Type B pancreatic cell (in vitro differentiated cells): ENCODE measurements around the gene ANKRD63. TPM values are rescaled to one million over a fixed set of nuclear protein-coding genes. Genes with fewer than 3 reads are reported as not detected.
A peak's percentile ranks its signal among the peaks of the same experiment; 100 is the strongest.

Experiments used
- DNase-seq: peaks from one replicate; pipeline ENCODE4 v3.0.0; 2021; ENCODE audit warnings: mixed read lengths; ENCODE audit not compliant: unreplicated experiment; ENCODE audit errors: extremely low spot score
- H3K27ac Mint-ChIP-seq: 2 replicates; pipeline ENCODE4 v1.8.0; 2021; ENCODE audit warnings: mild to moderate bottlenecking, mixed read lengths
- H3K27me3 Mint-ChIP-seq: 2 replicates; pipeline ENCODE4 v1.8.0; 2021; ENCODE audit warnings: mixed read lengths
- H3K36me3 Mint-ChIP-seq: 2 replicates; pipeline ENCODE4 v1.8.0; 2021; ENCODE audit warnings: mixed read lengths
- H3K4me1 Mint-ChIP-seq: one replicate; pipeline ENCODE4 v1.8.0; 2021; ENCODE audit warnings: mixed read lengths; ENCODE audit not compliant: unreplicated experiment
- H3K4me3 Mint-ChIP-seq: 2 replicates; pipeline ENCODE4 v1.8.0; 2021; ENCODE audit warnings: mild to moderate bottlenecking, mixed read lengths
- H3K9me3 Mint-ChIP-seq: 2 replicates; pipeline ENCODE4 v1.8.0; 2021; ENCODE audit warnings: mixed read lengths
- CTCF ChIP-seq: fragments of 200-600 bp; sonication (generic); conservative IDR thresholded peaks from 2 replicates; pipeline ENCODE4 v1.5.0; 2021; ENCODE audit warnings: antibody characterized with exemption, mild to moderate bottlenecking
- total RNA-seq: library from RNA; stranded (reverse); gene quantifications from 2 replicates; pipeline ENCODE4 v1.2.1, GENCODE V29; 2021; ENCODE audit warnings: low replicate concordance

ANKRD63 gene
- total RNA-seq, 1 donor from 2014 or later = 1.5 TPM

- no peaks in the 10 kb centered on the region for H3K36me3 Mint-ChIP-seq
- DNase-seq = no peak
- H3K27me3 Mint-ChIP-seq = peaks cover 23% of the 10 kb centered on the region
- no peak overlapping the region for H3K27ac Mint-ChIP-seq
- peaks cover 6% of the 10 kb centered on the region for H3K4me1 Mint-ChIP-seq
- no peak for TF ChIP-seq CTCF
- no peaks in the 10 kb centered on the region for H3K9me3 Mint-ChIP-seq
- peak overlapping the region; percentile 18 for H3K4me3 Mint-ChIP-seq
Measured at GRCh38 chr15:40301467-40302179, 18.8 kb upstream of the ANKRD63 start.

GRCh38 chr15:40300771-40301170 is 17.9 kb upstream of the ANKRD63 start:
- no peak overlapping the region for H3K27ac Mint-ChIP-seq
- H3K27me3 Mint-ChIP-seq = peaks cover 26% of the 10 kb centered on the region

GRCh38 chr15:40300367-40300766 is 17.5 kb upstream of the ANKRD63 start:
- Mint-ChIP-seq H3K27ac (no peak overlapping the region), H3K9me3 (no peaks in the 10 kb centered on the region), H3K36me3 (no peaks in the 10 kb centered on the region), H3K4me1 (peaks cover 13% of the 10 kb centered on the region), H3K27me3 (peaks cover 29% of the 10 kb centered on the region), H3K4me3 (no peak overlapping the region)
- TF ChIP-seq CTCF = no peak
- DNase-seq = no peak

More at GRCh38 chr15:40300771-40301170, 17.9 kb upstream of the ANKRD63 start:
- TF ChIP-seq CTCF = no peak
- H3K4me1 Mint-ChIP-seq = peaks cover 10% of the 10 kb centered on the region
- H3K9me3 Mint-ChIP-seq = no peaks in the 10 kb centered on the region
- no peak overlapping the region for H3K4me3 Mint-ChIP-seq
- no peak for DNase-seq
- no peaks in the 10 kb centered on the region for H3K36me3 Mint-ChIP-seq

- H3K36me3 Mint-ChIP-seq = no peaks in the 10 kb centered on the region
- H3K27me3 Mint-ChIP-seq = peaks cover 22% of the 10 kb centered on the region
- no peaks in the 10 kb centered on the region for H3K9me3 Mint-ChIP-seq
- H3K4me1 Mint-ChIP-seq = peaks cover 14% of the 10 kb centered on the region
- TF ChIP-seq CTCF = no peak
- no peak overlapping the region for H3K4me3 Mint-ChIP-seq
- no peak for DNase-seq
- no peak overlapping the region for H3K27ac Mint-ChIP-seq
Measured at GRCh38 chr15:40298216-40298935, 15.5 kb upstream of the ANKRD63 start.

- Mint-ChIP-seq H3K4me1 (peaks cover 14% of the 10 kb centered on the region), H3K36me3 (no peaks in the 10 kb centered on the region), H3K27ac (no peak overlapping the region), H3K4me3 (no peak overlapping the region), H3K27me3 (peaks cover 29% of the 10 kb centered on the region), H3K9me3 (no peaks in the 10 kb centered on the region)
- DNase-seq = no peak
- no peak for TF ChIP-seq CTCF
Measured at GRCh38 chr15:40297356-40297755, 14.5 kb upstream of the ANKRD63 start.
